ENCODE data around the gene SMOC2. TPM values are rescaled to one million over a fixed set of nuclear protein-coding genes. Genes with fewer than 3 reads are reported as not detected.

SMOC2 gene
- total RNA-seq, 3 donors from 2014 or later, result 11.4 to 40.4 (median 18.8) TPM

GRCh38 chr6:168683621-168684020, 242.6 kb downstream of the SMOC2 start:
- ATAC-seq (no peak), DNase-seq (no peak)
- no peaks in the 10 kb centered on the region for H3K4me1 ChIP-seq (ENCODE audit: low read depth)
- no peak overlapping the region for H3K4me3 ChIP-seq
- no peaks in the 10 kb centered on the region for H3K36me3 ChIP-seq (ENCODE audit: low read depth)
- H3K9me3 ChIP-seq, result no peaks in the 10 kb centered on the region
- intact Hi-C loops (cut with DNase I, micrococcal nuclease), result no loop called here
- TF ChIP-seq CTCF (IDR thresholded peaks at IDR 0.05), result no peak

GRCh38 chr6:168684471-168684870, 243.5 kb downstream of the SMOC2 start:
- H3K9me3 ChIP-seq, result no peaks in the 10 kb centered on the region
- H3K36me3 ChIP-seq (ENCODE audit: low read depth), result no peaks in the 10 kb centered on the region
- TF ChIP-seq CTCF (IDR thresholded peaks at IDR 0.05), result no peak
- intact Hi-C loops (cut with DNase I, micrococcal nuclease), result no loop called here
- DNase-seq, result no peak
- no peak overlapping the region for H3K4me3 ChIP-seq
- ATAC-seq, result no peak
- H3K4me1 ChIP-seq (ENCODE audit: low read depth), result no peaks in the 10 kb centered on the region

GRCh38 chr6:168684906-168685305, 243.9 kb downstream of the SMOC2 start:
- Histone ChIP-seq H3K4me1 (ENCODE audit: low read depth) (no peaks in the 10 kb centered on the region), H3K4me3 (no peak overlapping the region), H3K9me3 (no peaks in the 10 kb centered on the region), H3K36me3 (ENCODE audit: low read depth) (no peaks in the 10 kb centered on the region)
- intact Hi-C loops (cut with DNase I, micrococcal nuclease), result no loop called here
- DNase-seq (no peak), ATAC-seq (no peak)
- no peak for TF ChIP-seq CTCF (IDR thresholded peaks at IDR 0.05)

- H3K36me3 ChIP-seq (ENCODE audit: low read depth), result no peaks in the 10 kb centered on the region
- H3K9me3 ChIP-seq, result no peaks in the 10 kb centered on the region
- DNase-seq (no peak), ATAC-seq (no peak)
- intact Hi-C loops (cut with DNase I, micrococcal nuclease), result no loop called here
- no peak for TF ChIP-seq CTCF (IDR thresholded peaks at IDR 0.05)
- H3K4me1 ChIP-seq (ENCODE audit: low read depth), result peaks cover 6% of the 10 kb centered on the region
- H3K4me3 ChIP-seq, result no peak overlapping the region
These were observed 245.2 kb downstream of the SMOC2 start for GRCh38 chr6:168686029-168686738.

GRCh38 chr6:168686831-168687730, 246.1 kb downstream of the SMOC2 start:
- H3K4me3 ChIP-seq, result no peak overlapping the region
- no peak for TF ChIP-seq CTCF (IDR thresholded peaks at IDR 0.05)
- DNase-seq, result no peak
- intact Hi-C loops (cut with DNase I, micrococcal nuclease), result no loop called here
- H3K4me1 ChIP-seq (ENCODE audit: low read depth), result peaks cover 6% of the 10 kb centered on the region
- ATAC-seq, result peak; percentile 28
- no peaks in the 10 kb centered on the region for H3K9me3 ChIP-seq
- H3K36me3 ChIP-seq (ENCODE audit: low read depth), result no peaks in the 10 kb centered on the region

Measured in mucosa of descending colon (tissue), 3 donors.